ENCODE data around the gene ACO2.
A peak's percentile ranks its signal among the peaks of the same experiment; 100 is the strongest.

ACO2 gene

DNA sequence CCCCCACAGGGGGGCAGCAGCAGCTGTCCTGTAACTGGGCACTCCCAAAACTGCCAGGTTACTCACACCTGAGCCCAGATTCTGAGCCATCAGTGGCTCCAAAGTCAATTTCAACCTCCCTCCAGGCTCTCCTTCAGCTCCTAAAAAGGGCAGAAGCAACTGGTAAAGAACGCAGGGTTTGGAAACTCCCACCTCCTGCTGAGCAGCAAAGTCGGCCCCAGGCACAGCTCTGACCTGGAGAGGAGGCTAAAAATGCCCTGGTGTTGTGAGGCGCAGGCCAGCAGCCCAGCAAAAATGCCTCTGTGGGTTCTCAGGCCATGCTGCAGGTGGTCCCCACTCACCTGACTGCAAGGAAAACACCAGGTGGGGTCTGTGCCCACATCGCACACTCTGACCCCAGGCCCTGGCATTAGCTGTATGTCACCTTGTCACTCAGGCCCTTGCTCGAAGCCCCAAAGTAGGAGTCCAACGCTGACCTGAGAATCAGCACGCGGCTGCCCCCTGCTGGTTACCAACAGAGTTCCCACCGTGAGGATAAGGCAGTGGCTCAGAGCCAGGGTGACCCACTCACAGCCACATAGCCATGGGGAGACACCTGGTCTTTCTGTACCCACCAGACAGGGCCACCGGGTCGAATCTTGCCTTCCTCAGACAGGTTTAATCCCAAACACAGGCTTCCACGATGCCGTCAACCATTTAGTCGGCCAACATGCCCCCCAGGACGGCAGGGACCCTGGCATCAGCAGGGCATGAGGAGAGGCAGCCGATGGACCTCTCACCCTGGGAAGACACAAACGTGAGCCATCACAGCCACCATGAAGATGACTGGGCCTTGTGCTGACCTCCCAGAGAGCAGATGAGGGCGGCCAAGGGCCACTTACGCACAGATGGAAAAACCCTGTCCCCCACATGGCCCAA is 64.2 kb downstream of the ACO2 start:
- DNase-seq, result peak; percentile 80
- H3K4me3 Mint-ChIP-seq, result no peak overlapping the region
- H3K27me3 Mint-ChIP-seq, result no peaks in the 10 kb centered on the region
- peaks cover 82% of the 10 kb centered on the region for H3K36me3 Mint-ChIP-seq (ENCODE audit: low read depth)
- no peaks in the 10 kb centered on the region for H3K9me3 Mint-ChIP-seq
- peak overlapping the region; percentile 69 for H3K27ac Mint-ChIP-seq
- H3K4me1 Mint-ChIP-seq (ENCODE audit: low read depth), result peaks cover 5% of the 10 kb centered on the region

DNA sequence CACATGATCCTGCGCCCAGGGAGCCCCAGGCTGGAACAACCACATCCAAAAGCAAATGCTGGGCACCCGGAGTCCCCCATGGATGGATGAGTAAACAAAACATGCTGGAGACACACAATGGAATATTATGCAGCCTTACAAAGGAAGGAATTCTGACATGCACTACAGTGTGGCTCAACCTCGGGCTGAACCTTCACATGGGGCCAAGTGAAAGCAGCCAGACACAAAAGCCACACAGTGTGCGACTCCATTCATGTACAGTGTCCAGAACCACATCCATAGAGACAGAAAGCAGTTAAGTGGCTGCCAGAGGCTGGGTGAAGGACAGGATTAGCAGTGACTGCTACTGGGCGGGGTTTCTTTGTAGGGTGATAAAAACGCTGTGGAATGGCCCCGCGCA is 65.3 kb downstream of the ACO2 start:
- H3K4me3 Mint-ChIP-seq, result no peak overlapping the region

DNA sequence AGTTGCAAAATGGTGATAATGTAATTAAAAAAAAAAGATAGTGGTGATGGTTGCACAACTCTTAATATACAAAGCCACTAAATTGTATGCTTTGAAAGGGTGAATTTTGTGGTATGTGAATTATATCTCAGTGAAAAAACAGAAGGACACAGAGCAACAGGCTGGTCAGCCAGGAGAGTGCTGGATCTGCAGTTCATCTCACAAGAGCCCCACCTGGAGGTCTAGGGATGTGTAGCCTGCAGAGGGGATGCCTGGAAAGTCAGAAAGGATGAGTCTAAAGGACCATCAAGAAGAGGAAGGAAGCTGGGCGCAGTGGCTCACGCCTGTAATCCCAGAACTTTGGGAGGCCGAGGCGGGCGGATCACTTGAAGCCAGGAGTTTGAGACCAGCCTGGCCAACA is 66.3 kb downstream of the ACO2 start:
- Mint-ChIP-seq H3K27me3 (no peaks in the 10 kb centered on the region), H3K4me3 (no peak overlapping the region), H3K9me3 (no peaks in the 10 kb centered on the region), H3K27ac (peak overlapping the region; percentile 50), H3K4me1 (ENCODE audit: low read depth) (peaks cover 7% of the 10 kb centered on the region), H3K36me3 (ENCODE audit: low read depth) (peaks cover 82% of the 10 kb centered on the region)
- DNase-seq, result no peak

More for the DNA sequence above, 65.3 kb downstream of the ACO2 start:
- H3K4me1 Mint-ChIP-seq (ENCODE audit: low read depth), result peaks cover 4% of the 10 kb centered on the region
- H3K36me3 Mint-ChIP-seq (ENCODE audit: low read depth), result peaks cover 82% of the 10 kb centered on the region
- H3K9me3 Mint-ChIP-seq, result no peaks in the 10 kb centered on the region
- no peak overlapping the region for H3K27ac Mint-ChIP-seq
- H3K27me3 Mint-ChIP-seq, result no peaks in the 10 kb centered on the region
- no peak for DNase-seq

DNA sequence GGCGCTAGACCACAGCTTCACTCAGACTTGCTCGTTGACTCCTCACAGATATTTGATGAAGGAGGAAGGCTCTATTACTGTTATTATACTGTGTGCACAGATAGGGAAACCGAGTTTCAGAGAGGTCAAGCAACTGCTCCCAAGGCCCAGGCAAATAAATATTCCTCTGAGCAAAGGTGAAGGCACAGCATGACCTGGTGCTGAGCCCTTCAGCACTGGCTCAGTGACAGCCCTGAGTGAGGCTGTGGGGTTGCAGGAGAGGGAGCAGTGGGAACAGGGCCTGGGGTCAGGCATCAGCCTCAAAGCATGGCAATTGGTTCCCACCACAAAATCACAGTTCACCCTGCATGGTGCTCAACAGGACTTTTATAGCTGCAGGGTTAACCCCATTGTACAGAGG is 68.3 kb downstream of the ACO2 start:
- peak overlapping the region; percentile 37 for H3K27ac Mint-ChIP-seq
- no peaks in the 10 kb centered on the region for H3K27me3 Mint-ChIP-seq
- peaks cover 25% of the 10 kb centered on the region for H3K4me1 Mint-ChIP-seq (ENCODE audit: low read depth)
- no peak for DNase-seq
- H3K9me3 Mint-ChIP-seq, result no peaks in the 10 kb centered on the region
- peaks cover 83% of the 10 kb centered on the region for H3K36me3 Mint-ChIP-seq (ENCODE audit: low read depth)
- H3K4me3 Mint-ChIP-seq, result no peak overlapping the region

DNA sequence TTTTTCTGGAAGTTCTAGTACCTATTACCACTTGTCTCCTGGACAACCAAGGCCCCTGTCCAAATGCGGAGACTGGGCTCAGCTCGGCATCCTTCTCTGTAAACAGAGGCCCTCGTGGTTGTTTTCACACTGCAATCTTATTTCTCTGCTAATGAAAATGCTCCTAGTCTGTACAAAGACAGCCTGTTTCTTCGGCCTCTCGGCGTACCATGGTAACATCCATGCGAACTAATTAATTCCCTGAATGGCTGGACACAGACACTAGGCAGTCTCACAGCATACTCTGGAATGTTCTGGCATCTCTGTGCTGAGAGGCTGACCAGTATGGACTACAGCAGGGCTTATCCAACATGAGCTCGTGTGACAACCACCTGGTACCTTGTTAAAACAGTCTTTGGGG is 69.7 kb downstream of the ACO2 start:
- H3K4me3 Mint-ChIP-seq, result no peak overlapping the region
- no peak for DNase-seq
- no peaks in the 10 kb centered on the region for H3K9me3 Mint-ChIP-seq
- peaks cover 32% of the 10 kb centered on the region for H3K4me1 Mint-ChIP-seq (ENCODE audit: low read depth)
- H3K27ac Mint-ChIP-seq, result no peak overlapping the region
- H3K36me3 Mint-ChIP-seq (ENCODE audit: low read depth), result peaks cover 82% of the 10 kb centered on the region
- H3K27me3 Mint-ChIP-seq, result no peaks in the 10 kb centered on the region

DNA sequence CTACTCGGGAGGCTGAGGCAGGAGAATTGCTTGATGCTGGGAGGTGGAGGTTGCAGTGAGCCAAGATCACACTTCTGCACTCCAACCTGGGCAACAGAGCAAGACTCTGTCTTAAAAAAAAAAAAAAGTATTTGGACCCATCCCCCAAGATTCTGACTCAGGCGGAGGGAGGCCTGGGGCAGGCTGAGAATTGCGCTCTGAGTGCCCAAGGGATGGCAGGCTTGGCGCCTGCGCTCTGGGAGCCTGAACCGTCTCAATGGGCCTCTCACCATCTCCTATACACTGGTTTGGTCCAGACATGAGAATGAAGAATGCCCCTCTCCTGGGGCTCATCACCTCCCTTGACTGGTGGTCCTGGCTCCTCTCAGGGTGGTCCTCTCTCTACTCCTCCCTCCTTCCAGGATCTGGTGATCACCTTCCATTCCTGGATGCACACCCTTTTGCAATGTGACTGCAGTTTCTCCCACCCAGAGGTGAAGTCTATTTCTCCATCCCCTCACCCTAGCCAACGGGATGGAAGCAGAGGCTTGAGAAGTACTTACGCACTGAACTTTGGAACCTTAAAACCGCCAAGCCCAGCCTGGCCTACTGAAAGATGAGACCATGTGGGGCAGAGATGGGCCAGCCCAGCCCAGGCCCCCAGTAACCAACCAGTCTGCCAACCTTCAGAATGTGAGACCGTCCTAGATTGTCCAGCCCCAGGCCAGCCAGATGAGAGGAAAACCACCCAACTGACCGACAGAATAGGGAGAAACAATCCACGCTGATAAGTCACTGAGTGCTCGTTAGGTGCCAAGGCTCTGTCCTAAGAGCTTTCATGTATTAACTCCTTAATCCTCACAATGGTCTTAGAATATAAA is 70.5 kb downstream of the ACO2 start:
- H3K27ac Mint-ChIP-seq, result peak overlapping the region; percentile 80
- no peaks in the 10 kb centered on the region for H3K9me3 Mint-ChIP-seq
- H3K36me3 Mint-ChIP-seq (ENCODE audit: low read depth), result peaks cover 80% of the 10 kb centered on the region
- no peak overlapping the region for H3K4me3 Mint-ChIP-seq
- peaks cover 32% of the 10 kb centered on the region for H3K4me1 Mint-ChIP-seq (ENCODE audit: low read depth)
- no peaks in the 10 kb centered on the region for H3K27me3 Mint-ChIP-seq
- DNase-seq, result no peak

DNA sequence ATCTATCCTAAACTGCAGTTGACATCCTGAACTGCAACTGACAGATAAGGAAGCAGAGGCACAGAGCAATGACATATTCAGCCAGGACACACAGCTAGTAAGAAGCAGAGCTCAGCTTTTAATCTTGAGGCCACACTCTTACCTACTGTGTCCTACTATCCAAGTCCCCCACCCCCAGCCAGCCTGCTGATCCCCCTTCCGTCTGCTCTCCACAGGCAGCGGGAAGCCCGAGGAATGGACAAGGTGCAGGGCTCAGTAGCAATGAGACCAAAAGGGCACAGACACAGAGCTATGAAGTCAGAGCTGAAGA is 71.0 kb downstream of the ACO2 start:
- H3K27ac Mint-ChIP-seq, result peak overlapping the region; percentile 78
- DNase-seq, result no peak
- H3K36me3 Mint-ChIP-seq (ENCODE audit: low read depth), result peaks cover 75% of the 10 kb centered on the region
- H3K4me3 Mint-ChIP-seq, result no peak overlapping the region
- H3K4me1 Mint-ChIP-seq (ENCODE audit: low read depth), result peaks cover 37% of the 10 kb centered on the region
- H3K9me3 Mint-ChIP-seq, result no peaks in the 10 kb centered on the region
- no peaks in the 10 kb centered on the region for H3K27me3 Mint-ChIP-seq

DNA sequence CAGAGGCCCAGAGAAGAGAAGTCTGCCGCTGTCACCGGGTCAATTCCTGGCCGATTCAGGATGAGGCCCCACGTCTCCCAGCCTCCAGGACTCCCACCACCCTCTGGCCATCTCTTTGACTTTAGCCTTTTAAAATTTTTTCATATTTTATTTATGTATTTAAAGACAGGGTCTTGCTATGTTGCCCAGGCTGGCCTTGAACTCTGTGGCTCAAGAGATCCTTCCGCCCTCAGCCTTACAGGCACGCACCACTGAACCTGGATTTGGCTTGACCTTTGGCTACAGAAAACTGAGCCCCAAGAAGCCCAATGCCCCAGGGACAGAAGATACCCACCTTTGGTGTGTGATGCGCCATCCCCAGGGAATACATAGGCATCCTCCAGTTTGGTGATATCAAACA is 71.4 kb downstream of the ACO2 start:
- H3K4me1 Mint-ChIP-seq (ENCODE audit: low read depth), result peaks cover 41% of the 10 kb centered on the region
- peaks cover 70% of the 10 kb centered on the region for H3K36me3 Mint-ChIP-seq (ENCODE audit: low read depth)
- peak overlapping the region; percentile 97 for H3K27ac Mint-ChIP-seq

DNA sequence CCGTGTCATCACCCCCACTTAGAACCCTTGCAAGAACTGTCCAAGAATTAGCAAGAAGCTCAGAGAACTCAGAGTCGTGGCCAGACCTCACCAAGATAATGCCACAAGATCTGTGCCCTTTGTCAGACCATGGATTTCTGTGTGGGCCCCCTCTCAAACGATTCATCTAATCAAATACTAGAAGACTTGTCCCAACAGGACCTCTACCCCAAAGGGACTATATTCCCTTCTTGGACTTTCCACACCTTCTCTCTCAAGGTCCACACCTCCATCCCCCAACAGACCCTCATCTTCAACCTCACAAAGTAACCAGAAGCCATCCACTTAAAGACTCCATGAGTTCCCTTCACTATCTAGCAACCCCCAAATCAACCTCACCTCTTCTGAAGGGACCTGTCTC is 72.6 kb downstream of the ACO2 start:
- Mint-ChIP-seq H3K27ac (peak overlapping the region; percentile 97), H3K9me3 (no peaks in the 10 kb centered on the region), H3K4me1 (ENCODE audit: low read depth) (peaks cover 43% of the 10 kb centered on the region), H3K36me3 (ENCODE audit: low read depth) (peaks cover 70% of the 10 kb centered on the region), H3K27me3 (no peaks in the 10 kb centered on the region), H3K4me3 (peak overlapping the region; percentile 92)
- no peak for DNase-seq

More for the DNA sequence above, 71.4 kb downstream of the ACO2 start:
- Mint-ChIP-seq H3K9me3 (no peaks in the 10 kb centered on the region), H3K27me3 (no peaks in the 10 kb centered on the region), H3K4me3 (no peak overlapping the region)
- no peak for DNase-seq

DNA sequence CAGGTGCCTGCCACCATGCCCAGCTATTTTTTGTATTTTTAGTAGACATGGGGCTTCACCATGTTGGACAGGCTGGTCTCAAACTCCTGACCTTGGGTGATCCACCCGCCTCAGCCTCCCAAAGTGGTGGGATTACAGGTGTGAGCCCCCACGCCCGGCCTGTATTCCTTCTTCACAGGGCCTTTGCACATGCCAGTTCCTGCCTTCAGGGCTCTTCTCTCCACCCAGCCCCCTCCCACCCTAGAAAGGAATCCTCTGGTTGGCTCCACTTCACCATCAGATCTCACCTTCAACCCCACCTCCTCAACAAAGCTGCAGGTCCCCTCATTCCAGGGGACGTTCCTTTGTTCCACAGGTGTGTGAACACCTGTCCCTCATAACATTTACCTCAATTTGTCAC is 73.3 kb downstream of the ACO2 start:
- Mint-ChIP-seq H3K4me1 (ENCODE audit: low read depth) (peaks cover 43% of the 10 kb centered on the region), H3K4me3 (peak overlapping the region; percentile 92), H3K9me3 (no peaks in the 10 kb centered on the region), H3K36me3 (ENCODE audit: low read depth) (peaks cover 65% of the 10 kb centered on the region), H3K27ac (peak overlapping the region; percentile 97), H3K27me3 (no peaks in the 10 kb centered on the region)
- DNase-seq, result no peak

DNA sequence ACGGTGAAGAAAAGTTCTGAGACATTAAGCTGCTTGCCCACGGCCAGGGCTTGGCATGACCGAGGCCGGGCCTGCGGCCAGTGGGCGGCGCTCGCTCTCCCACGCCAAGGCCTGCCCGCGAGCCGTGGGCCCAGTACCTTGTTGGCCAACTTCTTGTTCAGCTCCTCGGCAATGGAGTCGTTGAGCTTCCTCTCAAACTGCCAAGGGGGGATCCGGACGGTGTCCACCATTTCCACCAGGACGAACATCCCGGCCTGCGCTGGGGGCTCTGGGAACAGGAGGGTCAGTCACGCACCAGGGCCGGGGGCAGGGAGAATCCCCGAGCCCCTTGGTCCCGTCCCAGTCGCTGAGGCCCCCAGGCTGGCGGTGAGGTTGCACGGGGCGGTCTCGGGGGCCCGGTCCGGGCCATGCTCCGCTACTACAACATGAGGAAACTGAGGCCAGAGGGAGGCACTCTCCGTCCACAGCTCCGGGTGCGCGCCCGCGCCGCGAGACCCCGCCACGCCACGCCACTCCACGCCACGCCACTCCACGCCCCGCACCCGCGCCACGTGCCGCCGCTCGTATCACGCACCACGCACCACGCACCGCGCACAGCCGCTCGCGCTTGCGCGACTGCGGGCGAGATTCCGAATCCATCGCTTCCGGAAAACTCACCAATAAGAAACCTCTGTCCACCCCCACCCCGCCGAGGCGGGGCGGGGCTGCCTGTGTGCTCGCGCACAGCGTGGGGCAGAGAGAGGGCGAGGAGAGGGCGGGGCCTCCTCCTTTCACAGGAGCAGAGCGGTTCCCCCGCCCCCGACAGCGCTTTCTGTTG is 75.1 kb downstream of the ACO2 start, which contains the start of gene POLR3H:
Gene POLR3H (minus strand): TSS at position 617 of the 817 bp plus-strand sequence. CDS start 369 bp downstream, at position 248.
- Mint-ChIP-seq H3K4me1 (ENCODE audit: low read depth) (peaks cover 43% of the 10 kb centered on the region), H3K36me3 (ENCODE audit: low read depth) (peaks cover 49% of the 10 kb centered on the region), H3K9me3 (no peaks in the 10 kb centered on the region), H3K4me3 (peak within 1 kb of the TSS; percentile 92), H3K27ac (peak within 1 kb of the TSS; percentile 97), H3K27me3 (no peaks in the 10 kb centered on the region)
- peak; percentile 97 for DNase-seq

DNA sequence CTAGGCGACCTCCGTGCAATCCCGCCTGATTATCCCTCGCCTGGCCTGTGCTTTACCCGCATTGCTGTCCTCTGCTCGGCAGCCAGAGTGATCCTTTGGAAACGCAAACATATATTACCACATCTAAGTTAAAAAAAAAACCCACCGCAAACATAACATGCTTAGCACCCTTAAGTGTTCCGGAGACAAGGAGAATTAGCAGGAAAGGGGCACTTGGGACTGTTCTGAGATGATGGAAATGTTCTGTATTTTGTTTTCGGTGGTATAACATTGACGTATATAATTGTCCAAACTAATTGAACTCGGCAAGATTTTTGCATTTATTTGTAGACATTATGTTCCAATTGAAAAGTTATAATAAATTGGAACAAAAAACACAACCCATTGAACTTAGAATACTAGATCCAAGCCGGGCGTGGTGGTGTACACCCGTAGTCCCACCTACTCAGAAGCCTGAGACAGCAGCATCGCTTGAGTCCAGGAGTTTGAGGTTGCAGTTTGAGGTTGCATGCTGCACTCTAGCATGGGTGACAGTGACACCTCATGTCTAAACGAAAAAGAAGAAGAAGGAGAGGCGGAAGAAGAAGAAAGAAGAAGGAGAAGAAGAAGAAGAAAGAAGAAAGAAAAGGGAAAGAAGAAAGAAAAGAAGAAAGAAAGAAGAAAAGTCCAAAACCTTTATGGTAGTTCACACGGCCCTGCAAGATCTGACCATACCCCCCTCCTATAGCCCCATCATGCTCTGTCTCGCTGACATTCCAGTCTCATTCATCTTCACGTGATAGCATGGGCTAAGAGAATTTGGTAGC is 76.0 kb downstream of the ACO2 start:
- H3K4me1 Mint-ChIP-seq (ENCODE audit: low read depth), result peaks cover 42% of the 10 kb centered on the region
- no peak for DNase-seq
- peak overlapping the region; percentile 92 for H3K4me3 Mint-ChIP-seq
- no peaks in the 10 kb centered on the region for H3K9me3 Mint-ChIP-seq
- H3K27me3 Mint-ChIP-seq, result no peaks in the 10 kb centered on the region
- peak overlapping the region; percentile 97 for H3K27ac Mint-ChIP-seq
- peaks cover 40% of the 10 kb centered on the region for H3K36me3 Mint-ChIP-seq (ENCODE audit: low read depth)

DNA sequence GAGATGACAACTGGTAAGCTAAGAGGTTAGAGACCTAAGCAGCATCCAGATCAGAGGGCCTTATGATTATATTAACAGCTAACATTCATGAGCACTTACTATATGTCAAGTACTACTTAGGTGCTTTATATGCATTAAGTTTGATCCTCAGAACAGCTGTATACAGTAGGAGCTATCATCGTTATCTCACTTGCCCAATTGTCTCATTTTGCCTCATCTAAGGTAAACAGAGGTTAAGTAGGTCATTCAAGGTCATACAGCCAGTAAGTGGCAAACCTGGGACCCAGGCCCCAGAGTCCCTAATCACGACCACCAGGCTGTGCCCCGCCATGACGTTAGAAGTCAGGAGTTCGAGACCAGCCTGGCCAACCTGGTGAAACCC is 79.9 kb downstream of the ACO2 start:
- no peaks in the 10 kb centered on the region for H3K9me3 Mint-ChIP-seq
- H3K27me3 Mint-ChIP-seq, result no peaks in the 10 kb centered on the region
- H3K27ac Mint-ChIP-seq, result no peak overlapping the region
- no peak overlapping the region for H3K4me3 Mint-ChIP-seq
- no peak for DNase-seq
- peaks cover 11% of the 10 kb centered on the region for H3K4me1 Mint-ChIP-seq (ENCODE audit: low read depth)
- peaks cover 2% of the 10 kb centered on the region for H3K36me3 Mint-ChIP-seq (ENCODE audit: low read depth)
